Activated T-cell treated with anti-CD3 and anti-CD28 coated beads, Interleukin-2, amount 50 U/mL, for 24 hours (primary cell): Measurements from ENCODE around the gene INSRR.
A peak's percentile ranks its signal among the peaks of the same experiment; 100 is the strongest.

ENCODE experiments used
- DNase-seq: peaks from one replicate; pipeline ENCODE4 v3.0.0-alpha.2; 2020
- H3K27ac Mint-ChIP-seq: 2 replicates; pipeline ENCODE4 v1.8.0; 2020; ENCODE audit warnings: mild to moderate bottlenecking, mixed read lengths
- H3K27me3 Mint-ChIP-seq: 2 replicates; pipeline ENCODE4 v1.8.0; 2020; ENCODE audit warnings: mixed read lengths
- H3K36me3 Mint-ChIP-seq: 2 replicates; pipeline ENCODE4 v1.8.0; 2020; ENCODE audit warnings: low read depth, mixed read lengths
- H3K4me1 Mint-ChIP-seq: 2 replicates; pipeline ENCODE4 v1.8.0; 2020; ENCODE audit warnings: low read depth, mixed read lengths
- H3K4me3 Mint-ChIP-seq: 2 replicates; pipeline ENCODE4 v1.8.0; 2020; ENCODE audit warnings: mild to moderate bottlenecking, moderate library complexity, mixed read lengths
- H3K9me3 Mint-ChIP-seq: 2 replicates; pipeline ENCODE4 v1.8.0; 2020; ENCODE audit warnings: mixed read lengths

INSRR gene

DNA sequence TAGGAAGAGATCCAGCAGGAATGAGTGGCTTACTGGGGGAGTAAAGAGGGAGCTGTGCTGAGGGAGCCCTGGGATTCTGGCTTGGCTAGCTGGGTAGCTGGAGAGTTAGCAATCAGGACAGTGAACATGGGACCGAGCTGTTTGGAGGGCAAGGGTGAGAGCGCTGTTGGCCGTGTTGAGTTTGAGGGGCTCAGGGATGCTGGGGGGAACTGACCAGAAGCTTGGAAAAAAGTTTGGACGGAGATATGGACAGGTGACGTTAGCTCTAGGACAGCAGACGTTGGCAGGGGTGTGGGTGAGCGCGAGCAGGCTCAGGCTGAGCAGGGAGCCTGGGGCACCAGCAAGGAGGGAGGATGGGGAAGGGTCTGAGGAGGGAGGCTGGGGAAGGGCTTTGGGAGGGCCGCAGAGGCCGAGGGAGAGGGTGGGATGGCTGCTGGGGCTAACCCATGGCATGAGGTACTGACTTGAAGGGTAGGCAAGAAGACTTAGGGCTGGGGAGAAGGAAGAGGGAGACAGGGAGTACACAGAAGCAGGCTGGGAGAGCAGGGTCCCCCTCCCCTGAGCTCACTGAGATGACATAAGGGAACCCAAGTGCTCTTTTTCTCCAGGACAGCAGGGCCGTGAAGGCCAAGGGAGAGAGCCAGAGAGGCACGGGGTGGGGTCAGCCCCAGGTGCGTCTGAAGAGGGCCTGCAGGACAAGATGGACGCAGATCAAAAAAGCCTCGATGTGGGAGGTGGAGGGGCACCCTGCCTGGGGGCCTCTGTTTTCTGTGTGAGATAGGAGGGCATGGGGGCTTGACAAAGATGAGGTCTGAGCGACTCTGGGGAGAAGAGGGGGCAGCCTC, 50.5 kb downstream of the INSRR start:
- Mint-ChIP-seq H3K9me3 (no peaks in the 10 kb centered on the region), H3K36me3 (peaks cover 98% of the 10 kb centered on the region), H3K4me1 (peaks cover 70% of the 10 kb centered on the region), H3K27ac (peak overlapping the region; percentile 82), H3K27me3 (no peaks in the 10 kb centered on the region), H3K4me3 (no peak overlapping the region)
- DNase-seq, result peak; percentile 32

DNA sequence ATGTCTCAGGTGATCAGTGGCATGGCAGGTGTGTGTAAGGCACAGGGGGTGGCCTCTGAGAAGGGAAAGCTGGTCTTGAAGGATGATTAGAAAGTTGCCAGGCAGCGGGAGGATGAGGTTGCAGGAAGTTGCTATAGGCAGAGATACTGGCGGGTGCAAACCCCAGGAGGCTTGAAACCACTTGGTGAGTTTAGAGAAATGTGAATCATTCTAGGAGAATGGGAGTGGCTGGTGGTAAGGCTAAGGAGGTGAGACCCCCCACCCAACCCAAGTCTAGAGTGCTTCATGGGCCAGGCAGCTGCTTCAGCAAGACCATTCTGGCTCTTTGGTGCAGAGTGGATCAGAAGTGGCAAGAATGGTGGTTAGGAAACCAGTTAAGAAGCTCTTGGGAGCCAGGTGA, 51.3 kb downstream of the INSRR start:
- H3K4me1 Mint-ChIP-seq, result peaks cover 66% of the 10 kb centered on the region
- no peak overlapping the region for H3K4me3 Mint-ChIP-seq
- H3K27ac Mint-ChIP-seq, result peak overlapping the region; percentile 82
- H3K27me3 Mint-ChIP-seq, result no peaks in the 10 kb centered on the region
- peaks cover 96% of the 10 kb centered on the region for H3K36me3 Mint-ChIP-seq
- H3K9me3 Mint-ChIP-seq, result no peaks in the 10 kb centered on the region
- peak; percentile 40 for DNase-seq

DNA sequence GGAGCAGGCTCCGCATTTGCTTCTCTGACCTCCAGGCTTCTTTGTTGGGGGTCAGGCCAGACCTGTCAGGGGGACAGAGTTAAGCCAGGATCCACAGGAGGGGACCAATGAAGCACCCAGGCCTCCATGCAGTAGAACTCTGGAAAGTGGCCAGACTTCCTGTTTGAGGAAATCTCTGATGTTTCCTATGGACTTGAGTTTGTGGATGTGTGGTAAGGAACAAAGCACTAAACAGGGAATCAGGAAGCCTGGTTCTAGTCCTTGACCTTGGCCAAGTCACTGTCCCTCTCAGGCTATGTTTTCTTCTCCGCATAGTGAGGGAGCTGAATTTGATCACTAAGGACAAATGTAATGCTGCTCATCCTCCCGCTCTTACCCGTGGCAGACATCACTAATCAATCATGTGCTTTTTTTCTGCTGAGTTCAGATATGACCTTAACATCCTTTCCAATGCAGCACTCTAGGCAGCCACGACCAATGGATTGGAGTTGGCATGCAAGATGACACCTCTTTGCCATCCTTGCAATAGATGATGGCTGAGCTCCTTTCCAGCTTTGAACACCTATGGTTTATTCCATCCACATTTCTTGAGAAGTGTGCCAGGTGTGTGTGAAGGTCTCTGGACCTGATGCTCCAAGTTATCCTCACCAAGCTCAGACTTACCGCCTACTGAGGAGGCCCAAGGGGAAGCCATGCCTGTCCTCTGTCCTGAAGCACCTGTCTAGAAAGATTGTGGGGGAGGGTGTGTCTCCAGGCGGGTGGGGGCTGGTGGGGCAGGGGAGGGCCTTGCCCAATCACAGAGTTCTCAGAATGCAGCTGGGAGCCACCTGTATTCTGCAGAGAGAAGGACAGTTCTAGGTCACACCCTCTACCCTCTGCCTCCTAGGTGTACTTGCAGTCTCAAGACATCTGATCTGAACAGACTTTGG, 52.1 kb downstream of the INSRR start:
- Mint-ChIP-seq H3K4me3 (no peak overlapping the region), H3K27me3 (no peaks in the 10 kb centered on the region), H3K9me3 (no peaks in the 10 kb centered on the region), H3K4me1 (peaks cover 65% of the 10 kb centered on the region), H3K27ac (peak overlapping the region; percentile 82), H3K36me3 (peaks cover 95% of the 10 kb centered on the region)
- DNase-seq, result peak; percentile 32

DNA sequence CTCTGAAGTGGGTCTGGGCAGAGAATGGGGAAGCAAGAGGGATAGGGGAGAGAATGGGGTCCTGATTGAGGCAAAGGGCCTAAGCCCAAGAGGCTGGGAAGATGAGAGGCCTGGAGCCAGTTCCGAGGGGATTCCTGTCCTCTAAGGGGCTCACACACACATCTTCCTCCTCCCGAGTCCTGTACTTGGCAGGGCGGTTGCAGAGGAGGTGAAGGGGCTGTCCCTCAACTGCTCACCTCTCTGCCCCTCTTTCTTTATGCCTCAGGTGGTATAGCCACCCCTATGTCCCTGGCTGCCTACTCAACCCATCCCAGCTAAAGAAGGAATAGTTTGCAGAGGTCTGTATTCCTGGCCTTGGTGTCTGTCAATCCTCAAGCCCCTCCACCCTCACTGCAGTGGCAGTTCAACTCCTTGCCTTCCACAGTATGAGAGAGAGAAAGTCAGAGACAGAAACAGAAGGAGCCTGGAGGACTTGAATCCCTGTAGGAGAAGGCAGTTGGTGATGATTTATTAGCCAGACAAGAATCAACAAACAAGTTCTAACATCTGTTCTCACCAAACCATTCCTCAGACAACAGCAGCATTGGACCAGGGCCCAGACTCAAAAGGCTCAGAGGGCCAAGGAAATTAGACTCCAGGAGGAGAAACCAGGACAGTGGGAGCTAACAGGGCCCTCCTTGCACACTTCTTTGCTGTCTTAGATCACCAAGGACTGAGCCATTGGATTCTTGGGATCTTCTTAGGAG, 53.0 kb downstream of the INSRR start:
- DNase-seq, result no peak
- Mint-ChIP-seq H3K4me3 (no peak overlapping the region), H3K4me1 (peaks cover 64% of the 10 kb centered on the region), H3K36me3 (peaks cover 94% of the 10 kb centered on the region), H3K27me3 (no peaks in the 10 kb centered on the region), H3K9me3 (no peaks in the 10 kb centered on the region), H3K27ac (peak overlapping the region; percentile 82)

DNA sequence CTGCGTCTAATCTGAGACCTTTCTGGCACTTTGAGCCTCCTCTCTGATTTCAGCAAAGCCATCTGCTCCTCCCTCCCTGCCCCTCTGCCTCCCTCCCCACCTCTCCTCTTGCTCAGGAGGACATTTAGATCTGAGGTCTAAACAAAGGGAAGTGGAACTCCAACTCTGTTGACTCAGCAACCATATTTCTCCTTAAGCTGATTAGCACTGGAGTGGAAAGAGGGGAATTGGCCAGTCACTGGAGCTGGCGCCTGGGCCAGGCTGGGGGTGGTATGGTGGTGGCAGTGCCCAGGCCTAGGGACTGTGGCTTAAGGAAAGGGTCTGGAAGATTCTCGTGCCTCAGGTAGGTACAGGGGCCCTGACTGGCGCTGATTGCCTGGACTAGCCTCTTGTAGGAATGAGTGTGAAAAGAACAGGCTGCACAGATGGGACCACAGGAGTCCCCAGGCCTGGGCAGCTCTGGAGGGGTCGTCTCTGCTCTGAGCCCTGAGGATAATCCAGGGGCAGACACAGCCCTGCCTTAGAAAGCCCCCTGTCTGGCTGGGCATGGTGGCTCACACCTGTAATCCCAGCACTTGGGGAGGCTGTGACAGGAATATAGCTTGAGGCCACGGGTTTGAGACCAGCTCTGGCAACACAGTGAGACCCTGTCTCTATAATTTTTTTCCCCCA, 54.2 kb downstream of the INSRR start:
- peak overlapping the region; percentile 83 for H3K27ac Mint-ChIP-seq
- H3K4me1 Mint-ChIP-seq, result peaks cover 54% of the 10 kb centered on the region
- H3K36me3 Mint-ChIP-seq, result peaks cover 94% of the 10 kb centered on the region
- H3K9me3 Mint-ChIP-seq, result no peaks in the 10 kb centered on the region
- DNase-seq, result no peak
- no peak overlapping the region for H3K4me3 Mint-ChIP-seq
- no peaks in the 10 kb centered on the region for H3K27me3 Mint-ChIP-seq

DNA sequence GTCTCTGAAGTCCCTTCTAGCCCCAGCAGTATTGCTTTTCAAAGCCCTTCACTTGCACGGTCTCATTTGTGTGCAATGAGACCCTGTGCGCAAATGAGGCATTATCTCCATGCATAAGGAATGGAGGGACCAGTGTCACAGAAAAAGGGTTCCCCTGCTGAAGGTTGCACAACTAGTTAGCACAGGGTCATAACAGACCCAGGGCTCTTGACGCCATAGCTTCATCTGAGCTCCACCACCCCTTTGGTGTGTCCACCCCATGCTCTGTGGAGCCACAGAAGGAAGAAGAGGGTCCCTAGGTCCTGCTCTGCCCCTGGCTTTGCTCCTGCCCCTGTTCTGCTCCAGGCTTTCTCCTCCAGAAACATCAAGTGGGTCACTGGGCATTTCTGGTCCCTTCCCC, 54.9 kb downstream of the INSRR start:
- Mint-ChIP-seq H3K27ac (peak overlapping the region; percentile 83), H3K36me3 (peaks cover 94% of the 10 kb centered on the region), H3K9me3 (no peaks in the 10 kb centered on the region), H3K4me3 (no peak overlapping the region), H3K4me1 (peaks cover 50% of the 10 kb centered on the region), H3K27me3 (no peaks in the 10 kb centered on the region)
- no peak for DNase-seq

DNA sequence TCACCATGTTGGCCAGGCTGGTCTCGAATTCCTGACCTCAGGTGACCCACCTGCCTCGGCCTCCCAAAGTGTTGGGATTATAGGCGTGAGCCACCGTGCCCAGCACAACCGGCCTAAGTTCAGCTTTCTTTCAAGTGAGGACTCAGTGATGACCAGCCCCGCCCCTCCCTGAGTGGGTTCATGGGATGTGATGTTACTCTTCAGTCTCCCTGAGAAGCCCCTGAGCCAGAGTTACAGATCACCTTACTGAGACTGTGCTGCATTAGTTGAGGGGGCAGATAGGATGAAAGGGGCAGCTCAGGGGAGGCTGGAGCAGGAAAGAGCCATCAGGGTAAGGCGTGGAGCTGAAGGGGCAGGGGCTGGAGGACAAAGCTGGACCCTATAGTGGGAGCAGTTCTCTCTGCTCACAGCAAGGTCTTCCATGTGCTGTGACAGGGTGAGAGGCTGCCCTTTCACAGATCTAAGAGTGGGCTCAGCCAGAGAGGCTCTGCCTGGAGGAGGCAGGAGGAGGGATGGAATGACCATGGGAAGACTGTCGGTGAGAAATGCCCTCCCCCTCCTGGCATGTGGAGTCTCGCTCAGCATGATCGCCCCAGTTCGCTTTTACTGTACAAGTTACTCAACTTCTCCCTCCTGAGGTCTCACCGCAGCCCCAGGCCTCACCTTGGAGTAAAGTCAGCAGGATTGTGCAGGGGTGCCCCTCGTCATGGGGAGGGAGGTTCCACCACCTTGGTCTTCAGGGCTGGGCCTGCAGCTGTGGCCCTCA, 55.6 kb downstream of the INSRR start:
- Mint-ChIP-seq H3K4me3 (no peak overlapping the region), H3K36me3 (peaks cover 93% of the 10 kb centered on the region), H3K9me3 (no peaks in the 10 kb centered on the region), H3K27ac (peak overlapping the region; percentile 83), H3K4me1 (peaks cover 42% of the 10 kb centered on the region), H3K27me3 (no peaks in the 10 kb centered on the region)
- DNase-seq, result no peak

DNA sequence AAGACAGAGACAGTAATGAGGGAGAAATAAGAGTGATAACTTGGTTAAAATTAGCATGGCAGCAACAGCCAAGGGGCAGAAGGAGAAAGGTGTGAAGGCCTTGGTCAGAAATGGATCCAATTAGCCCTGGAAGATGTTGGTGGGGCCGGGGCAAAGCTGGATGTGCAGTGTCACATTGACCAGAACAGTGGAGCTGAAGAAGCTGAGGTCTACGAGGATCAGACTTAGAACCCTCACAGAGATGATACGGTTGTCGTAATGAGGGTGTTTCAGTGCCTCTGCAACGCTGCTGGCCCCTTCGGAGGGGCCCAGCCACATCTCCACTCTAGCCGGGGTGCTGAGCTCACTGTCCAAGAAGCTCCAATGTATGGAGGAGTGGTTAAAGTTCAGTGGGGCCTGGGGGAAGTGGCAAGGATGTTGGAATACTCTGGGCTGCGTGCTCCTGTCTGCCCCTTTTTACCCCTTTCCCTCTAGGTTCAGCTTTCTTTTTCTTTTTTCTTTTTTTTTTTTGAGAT, 56.4 kb downstream of the INSRR start:
- no peaks in the 10 kb centered on the region for H3K9me3 Mint-ChIP-seq
- H3K4me1 Mint-ChIP-seq, result peaks cover 34% of the 10 kb centered on the region
- H3K4me3 Mint-ChIP-seq, result no peak overlapping the region
- DNase-seq, result no peak
- peak overlapping the region; percentile 92 for H3K27ac Mint-ChIP-seq
- no peaks in the 10 kb centered on the region for H3K27me3 Mint-ChIP-seq
- peaks cover 93% of the 10 kb centered on the region for H3K36me3 Mint-ChIP-seq

DNA sequence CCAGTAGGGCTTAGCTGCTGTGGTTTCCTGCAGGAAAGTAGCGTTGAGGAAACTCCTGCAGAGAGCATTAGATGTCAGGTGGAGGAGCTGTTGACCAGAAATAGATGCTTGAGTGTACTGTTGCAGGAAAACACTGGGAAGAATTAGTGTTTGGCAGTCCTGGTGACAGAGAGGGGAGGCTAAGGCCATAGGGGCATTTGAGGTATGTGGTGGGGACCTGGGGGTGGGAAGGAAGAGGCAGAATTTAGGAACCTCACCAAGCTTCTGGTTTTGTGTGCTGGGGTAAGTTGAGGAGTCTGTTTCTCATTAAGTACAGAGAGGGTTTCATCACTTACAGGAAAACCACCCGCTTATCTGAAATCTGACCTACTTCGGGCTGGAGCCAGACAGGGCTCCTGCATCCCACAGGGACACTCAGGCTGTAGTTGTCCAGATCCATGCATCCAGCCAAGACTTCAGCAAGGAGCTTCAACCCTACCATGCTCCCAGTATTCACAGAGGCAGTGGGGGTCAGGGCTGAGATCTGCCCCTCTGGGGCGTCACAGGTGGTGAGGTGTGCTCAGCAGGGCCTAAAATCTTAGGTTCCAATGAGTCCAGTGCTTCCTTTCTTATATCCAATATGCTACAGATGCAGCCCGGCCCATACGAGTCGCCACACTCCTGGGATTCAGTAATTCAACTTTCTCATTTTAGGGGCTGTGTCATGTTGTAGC, 57.4 kb downstream of the INSRR start:
- Mint-ChIP-seq H3K27ac (peak overlapping the region; percentile 92), H3K9me3 (no peaks in the 10 kb centered on the region), H3K4me1 (peaks cover 27% of the 10 kb centered on the region), H3K27me3 (no peaks in the 10 kb centered on the region), H3K36me3 (peaks cover 93% of the 10 kb centered on the region), H3K4me3 (no peak overlapping the region)
- DNase-seq, result no peak

DNA sequence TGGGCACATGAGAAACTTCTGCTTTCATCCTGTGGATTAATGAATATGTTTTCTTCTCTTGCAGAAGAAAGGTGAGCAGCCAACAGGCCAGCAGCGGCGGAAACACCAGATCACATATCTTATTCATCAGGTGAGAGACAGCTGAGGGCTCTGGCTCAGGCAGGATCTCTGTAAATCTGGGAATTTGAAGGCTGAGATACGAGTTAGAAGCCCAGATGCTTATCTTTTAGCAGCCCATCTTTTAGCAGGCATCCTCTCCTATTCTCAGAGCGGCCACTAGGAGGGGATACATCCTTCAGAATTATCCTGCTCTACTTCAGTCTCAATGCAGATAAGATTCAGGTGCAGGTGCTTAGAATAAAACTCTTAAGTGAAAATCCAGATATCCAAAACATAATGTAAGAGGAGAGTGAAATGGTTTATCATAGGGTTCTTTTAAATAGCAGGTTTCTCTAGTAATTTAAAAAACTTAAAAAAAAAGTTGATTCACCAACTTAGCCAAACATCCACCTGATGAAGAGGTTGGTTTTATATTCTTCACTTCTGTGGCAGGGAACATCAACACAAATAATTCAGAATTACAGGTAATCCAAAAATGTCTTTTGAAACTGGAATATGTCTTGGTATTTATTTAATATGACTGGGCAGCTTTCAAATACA, 61.6 kb downstream of the INSRR start:
- no peak overlapping the region for H3K4me3 Mint-ChIP-seq
- no peaks in the 10 kb centered on the region for H3K27me3 Mint-ChIP-seq
- peaks cover 95% of the 10 kb centered on the region for H3K36me3 Mint-ChIP-seq
- no peak overlapping the region for H3K27ac Mint-ChIP-seq
- peaks cover 14% of the 10 kb centered on the region for H3K4me1 Mint-ChIP-seq
- H3K9me3 Mint-ChIP-seq, result no peaks in the 10 kb centered on the region
- no peak for DNase-seq

DNA sequence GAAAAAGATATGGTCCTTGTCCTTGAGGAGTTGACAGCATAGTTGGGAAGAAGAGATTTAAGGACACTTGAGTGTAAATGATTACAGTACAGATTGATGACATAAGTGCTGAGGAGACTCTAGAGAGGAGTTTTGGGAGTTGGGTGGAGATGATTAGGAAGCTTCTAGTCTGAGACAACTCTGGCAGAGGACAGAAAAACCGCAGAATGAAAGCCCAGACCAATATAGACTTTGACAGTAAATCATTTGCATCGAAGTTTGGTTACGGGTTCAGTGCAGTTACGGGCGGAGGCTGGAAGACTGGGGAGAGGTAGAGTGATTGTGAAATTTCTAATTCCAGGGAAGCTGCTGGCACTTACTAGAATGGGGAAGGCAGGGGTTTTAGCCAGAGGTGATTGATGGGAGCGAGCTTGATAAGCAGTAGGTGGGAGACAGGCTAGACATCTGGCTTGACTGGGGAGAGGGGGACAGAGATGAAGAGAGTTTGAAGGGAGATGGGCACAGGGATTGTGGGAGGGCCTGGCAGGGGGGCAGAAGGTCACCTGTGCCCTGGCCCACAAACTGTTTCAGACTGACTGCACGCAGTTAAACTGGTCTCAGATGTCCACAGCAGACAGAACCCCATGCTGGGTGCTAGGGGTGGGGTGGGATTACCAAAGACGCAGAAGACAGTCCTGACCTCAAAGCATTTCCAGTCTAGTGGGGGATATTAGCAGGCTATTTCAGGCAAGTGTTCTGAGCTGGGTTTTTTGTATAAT, 62.4 kb downstream of the INSRR start:
- Mint-ChIP-seq H3K4me1 (peaks cover 7% of the 10 kb centered on the region), H3K36me3 (peaks cover 94% of the 10 kb centered on the region), H3K27ac (no peak overlapping the region), H3K27me3 (no peaks in the 10 kb centered on the region), H3K9me3 (no peaks in the 10 kb centered on the region), H3K4me3 (no peak overlapping the region)
- no peak for DNase-seq

DNA sequence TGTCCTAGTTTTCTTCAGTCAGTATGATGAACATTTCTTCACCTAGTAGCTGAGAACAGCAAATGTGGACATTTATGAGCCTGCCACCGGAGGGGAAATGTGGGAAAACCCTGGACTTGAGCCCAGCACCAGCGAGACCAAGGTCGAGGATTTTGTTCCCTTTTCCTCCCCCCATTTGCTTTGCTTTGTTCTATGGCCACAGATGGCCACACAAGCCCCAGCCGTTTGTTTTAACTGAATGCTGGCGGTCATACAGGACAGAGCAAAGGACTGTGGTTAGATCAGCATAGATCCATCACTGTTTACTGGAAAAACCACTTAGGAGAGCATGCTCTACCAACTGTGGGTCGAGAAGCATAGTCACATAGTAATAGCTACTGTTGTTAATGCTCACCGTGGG, 63.1 kb downstream of the INSRR start:
- Mint-ChIP-seq H3K27me3 (no peaks in the 10 kb centered on the region), H3K36me3 (peaks cover 94% of the 10 kb centered on the region), H3K27ac (no peak overlapping the region), H3K4me1 (peaks cover 1% of the 10 kb centered on the region), H3K9me3 (no peaks in the 10 kb centered on the region), H3K4me3 (no peak overlapping the region)
- no peak for DNase-seq
